ENCODE measurements around the gene SSTR3.
A peak's percentile ranks its signal among the peaks of the same experiment; 100 is the strongest.
"Not testable (repeated sequence)": the region's sequence is repeated elsewhere in the genome, so short reads cannot be mapped to it uniquely, and the experiment has no call there.

SSTR3 gene

DNA sequence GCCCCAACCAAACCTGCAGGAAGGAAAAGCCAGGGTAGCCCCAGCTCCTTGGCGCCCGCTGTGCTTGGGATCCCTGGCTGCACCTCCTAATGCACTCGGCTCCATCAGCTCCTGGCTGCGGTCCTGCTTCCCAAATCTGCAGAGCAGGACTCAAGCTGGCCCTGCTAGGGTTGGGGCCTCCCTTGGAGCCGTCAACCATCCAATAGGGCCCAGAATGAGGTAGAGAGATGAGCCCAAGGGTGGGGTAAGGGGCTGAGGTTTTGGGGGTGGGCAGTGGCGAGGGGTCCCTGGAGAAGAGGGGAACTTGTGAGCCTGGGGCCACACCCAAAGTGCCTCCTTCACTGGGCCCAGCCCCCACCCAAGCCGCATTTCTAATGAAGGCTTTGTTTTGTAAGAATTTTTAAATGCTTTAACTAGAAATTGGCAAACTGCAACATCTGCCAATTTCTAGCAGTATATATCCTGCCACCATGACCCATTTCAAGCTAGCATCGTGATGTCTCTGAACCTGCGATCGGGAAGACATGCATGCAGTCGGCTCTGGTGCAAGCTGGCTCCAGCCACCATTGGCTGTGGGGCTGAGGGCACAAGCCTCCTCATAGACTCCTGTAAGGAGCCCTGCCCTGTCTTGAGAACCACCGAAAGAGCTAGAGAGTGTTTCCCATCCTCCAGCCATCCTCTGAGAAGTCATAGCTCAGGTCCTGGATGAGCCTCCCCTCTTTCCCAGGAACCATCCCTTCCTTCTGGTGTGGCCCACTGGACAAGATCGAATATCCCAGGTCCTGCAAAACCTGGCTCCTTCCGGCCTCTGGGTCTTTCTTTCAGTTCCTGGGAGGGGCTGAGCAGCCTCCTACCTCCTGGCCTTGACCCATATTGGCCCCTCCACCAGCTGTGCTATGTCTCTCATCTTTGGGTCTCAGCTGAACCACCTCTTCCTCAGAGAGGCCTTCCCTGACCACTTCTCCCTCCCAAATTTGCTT lies 39.7 kb downstream of the SSTR3 start:
- no peaks in the 10 kb centered on the region for H3K9me3 Mint-ChIP-seq
- H3K36me3 Mint-ChIP-seq (ENCODE audit: low read depth), result no peaks in the 10 kb centered on the region
- H3K27me3 Mint-ChIP-seq (ENCODE audit: low read depth, poor library complexity), result peaks cover 26% of the 10 kb centered on the region
- H3K4me1 Mint-ChIP-seq, result peaks cover 54% of the 10 kb centered on the region
- peak overlapping the region; percentile 61 for H3K27ac Mint-ChIP-seq
- H3K4me3 Mint-ChIP-seq, result no peak overlapping the region
- TF ChIP-seq, protein P1, sequence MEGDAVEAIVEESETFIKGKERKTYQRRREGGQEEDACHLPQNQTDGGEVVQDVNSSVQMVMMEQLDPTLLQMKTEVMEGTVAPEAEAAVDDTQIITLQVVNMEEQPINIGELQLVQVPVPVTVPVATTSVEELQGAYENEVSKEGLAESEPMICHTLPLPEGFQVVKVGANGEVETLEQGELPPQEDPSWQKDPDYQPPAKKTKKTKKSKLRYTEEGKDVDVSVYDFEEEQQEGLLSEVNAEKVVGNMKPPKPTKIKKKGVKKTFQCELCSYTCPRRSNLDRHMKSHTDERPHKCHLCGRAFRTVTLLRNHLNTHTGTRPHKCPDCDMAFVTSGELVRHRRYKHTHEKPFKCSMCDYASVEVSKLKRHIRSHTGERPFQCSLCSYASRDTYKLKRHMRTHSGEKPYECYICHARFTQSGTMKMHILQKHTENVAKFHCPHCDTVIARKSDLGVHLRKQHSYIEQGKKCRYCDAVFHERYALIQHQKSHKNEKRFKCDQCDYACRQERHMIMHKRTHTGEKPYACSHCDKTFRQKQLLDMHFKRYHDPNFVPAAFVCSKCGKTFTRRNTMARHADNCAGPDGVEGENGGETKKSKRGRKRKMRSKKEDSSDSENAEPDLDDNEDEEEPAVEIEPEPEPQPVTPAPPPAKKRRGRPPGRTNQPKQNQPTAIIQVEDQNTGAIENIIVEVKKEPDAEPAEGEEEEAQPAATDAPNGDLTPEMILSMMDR (IDR thresholded peaks at IDR 0.05), result no peak
- no peak for DNase-seq

DNA sequence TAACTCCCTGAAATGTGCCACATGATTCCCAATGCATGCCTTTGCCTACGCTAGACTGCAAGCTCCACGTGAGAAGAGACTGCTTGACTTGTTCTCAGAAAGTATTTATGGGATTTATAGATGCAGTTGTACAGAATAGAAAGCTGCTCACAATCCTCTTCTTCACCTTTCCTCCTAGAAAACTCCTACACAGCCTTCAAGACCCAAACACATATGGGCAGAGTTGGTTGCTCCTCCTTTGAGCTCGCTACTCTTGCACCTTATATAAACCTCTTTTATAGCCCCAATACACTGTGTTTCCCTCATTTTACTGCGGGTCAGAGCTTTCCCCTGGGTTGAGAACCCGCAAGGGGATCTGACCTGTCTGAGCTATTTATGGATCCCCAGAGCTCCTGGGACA lies 40.6 kb downstream of the SSTR3 start:
- no peaks in the 10 kb centered on the region for H3K36me3 Mint-ChIP-seq (ENCODE audit: low read depth)
- TF ChIP-seq, protein P1 (IDR thresholded peaks at IDR 0.05), result no peak
- DNase-seq, result no peak

DNA sequence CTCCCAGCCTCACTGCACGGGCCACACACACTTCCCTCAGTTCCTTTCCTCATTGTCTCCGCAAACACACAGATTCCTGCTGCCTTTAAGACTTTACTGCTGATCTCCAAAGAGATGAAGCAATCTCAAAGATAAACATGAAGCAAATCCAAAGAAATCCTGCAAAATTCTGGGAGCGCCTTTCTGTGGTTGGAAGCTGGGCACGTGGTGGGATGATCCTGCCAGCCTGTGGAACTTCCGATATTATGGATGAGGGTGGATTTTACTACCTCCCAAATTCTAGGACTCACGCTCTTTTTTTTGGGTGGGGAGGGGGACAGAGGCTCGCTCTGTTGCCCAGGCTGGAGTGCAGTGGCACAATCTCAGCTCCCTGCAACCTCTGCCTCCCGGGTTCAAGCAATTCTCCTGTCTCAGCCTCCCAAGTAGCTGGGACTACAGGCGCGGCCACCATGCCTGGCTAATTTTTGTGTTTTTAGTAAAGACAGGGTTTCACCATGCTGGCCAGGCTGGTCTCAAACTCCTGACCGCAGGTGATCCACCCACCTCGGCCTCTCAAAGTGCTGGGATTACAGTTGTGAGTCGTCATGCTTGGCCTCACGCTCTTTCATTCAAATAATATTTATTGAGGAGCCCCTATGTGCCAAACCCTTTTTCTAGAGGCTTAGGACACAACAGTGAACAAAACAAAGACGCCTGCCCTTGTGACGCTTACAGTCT lies 41.4 kb downstream of the SSTR3 start:
- not testable (repeated sequence) for H3K4me3 Mint-ChIP-seq; DNase-seq; H3K27ac Mint-ChIP-seq; H3K36me3 Mint-ChIP-seq (ENCODE audit: low read depth); H3K9me3 Mint-ChIP-seq
- H3K4me1 Mint-ChIP-seq, result peaks cover 51% of the 10 kb centered on the region
- H3K27me3 Mint-ChIP-seq (ENCODE audit: low read depth, poor library complexity), result peaks cover 23% of the 10 kb centered on the region

More for the DNA sequence above, 40.6 kb downstream of the SSTR3 start:
- H3K4me3 Mint-ChIP-seq, result no peak overlapping the region
- no peaks in the 10 kb centered on the region for H3K9me3 Mint-ChIP-seq
- peak overlapping the region; percentile 74 for H3K27ac Mint-ChIP-seq
- peaks cover 23% of the 10 kb centered on the region for H3K27me3 Mint-ChIP-seq (ENCODE audit: low read depth, poor library complexity)
- peaks cover 54% of the 10 kb centered on the region for H3K4me1 Mint-ChIP-seq

DNA sequence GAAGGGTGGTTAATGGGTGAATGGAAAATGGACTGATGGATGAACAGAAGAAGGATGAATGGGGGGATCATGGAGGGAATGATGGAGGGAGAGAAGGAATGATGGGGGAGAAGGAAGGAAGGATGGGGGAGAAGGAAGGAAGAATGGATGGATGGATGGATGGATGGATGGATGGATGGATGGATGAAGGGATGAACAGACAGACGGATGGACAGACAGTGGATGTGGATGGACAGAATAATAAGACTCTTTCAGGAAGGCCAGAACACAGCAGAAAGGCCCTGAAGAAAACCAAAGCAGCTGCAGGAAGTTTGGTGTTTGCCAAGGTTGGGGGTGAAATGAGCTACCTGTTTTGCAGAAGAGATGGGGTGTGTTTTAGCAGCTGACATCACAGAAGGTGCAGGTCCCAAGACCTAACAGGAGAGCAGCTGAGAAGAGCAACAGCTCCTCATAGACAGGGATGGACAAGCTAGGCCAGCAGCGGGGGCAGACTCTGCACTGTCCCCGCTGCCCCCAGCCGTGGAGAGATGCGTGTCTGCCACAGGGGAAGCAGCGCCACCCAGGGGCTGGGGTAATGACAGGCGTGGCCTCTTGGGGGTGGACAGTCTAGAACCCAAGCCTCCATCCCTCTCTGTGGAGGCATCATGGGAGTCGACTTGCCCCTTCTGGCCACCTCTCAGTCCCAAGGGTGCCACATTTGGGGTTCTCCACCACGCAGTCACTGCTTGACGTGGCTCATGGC lies 42.2 kb downstream of the SSTR3 start:
- no peak overlapping the region for H3K4me3 Mint-ChIP-seq
- no peak overlapping the region for H3K27ac Mint-ChIP-seq
- DNase-seq, result no peak
- H3K36me3 Mint-ChIP-seq (ENCODE audit: low read depth), result no peaks in the 10 kb centered on the region
- TF ChIP-seq, protein P1 (IDR thresholded peaks at IDR 0.05), result no peak
- no peaks in the 10 kb centered on the region for H3K9me3 Mint-ChIP-seq
- peaks cover 21% of the 10 kb centered on the region for H3K27me3 Mint-ChIP-seq (ENCODE audit: low read depth, poor library complexity)
- H3K4me1 Mint-ChIP-seq, result peaks cover 43% of the 10 kb centered on the region

DNA sequence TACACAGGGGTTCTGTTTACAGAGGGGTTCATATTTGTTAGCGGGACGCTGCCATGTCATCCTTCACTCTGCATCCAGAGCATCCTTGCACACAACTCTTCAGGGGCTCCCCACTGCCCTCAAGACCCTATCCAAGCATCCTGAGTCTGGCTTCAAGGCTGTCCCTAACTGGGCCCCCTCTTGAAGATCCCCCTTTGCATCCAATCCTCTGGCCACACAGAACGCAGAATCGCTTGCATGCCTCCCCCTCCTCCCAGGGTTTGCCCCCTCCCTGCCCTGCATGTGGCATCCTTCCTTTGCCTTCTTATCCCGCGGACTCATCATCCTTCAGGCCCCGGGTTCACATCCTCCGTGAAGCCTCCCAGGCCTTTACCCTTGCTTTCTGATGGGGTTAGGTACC lies 42.9 kb downstream of the SSTR3 start:
- Mint-ChIP-seq H3K36me3 (ENCODE audit: low read depth) (no peaks in the 10 kb centered on the region), H3K9me3 (no peaks in the 10 kb centered on the region), H3K27ac (no peak overlapping the region), H3K27me3 (ENCODE audit: low read depth, poor library complexity) (peaks cover 20% of the 10 kb centered on the region), H3K4me3 (no peak overlapping the region), H3K4me1 (peaks cover 42% of the 10 kb centered on the region)
- TF ChIP-seq, protein P1 (IDR thresholded peaks at IDR 0.05), result no peak
- no peak for DNase-seq
